CD14-positive monocyte (primary cell): Measurements from ENCODE around the gene PRF1. TPM values are rescaled to one million over a fixed set of nuclear protein-coding genes. Genes with fewer than 3 reads are reported as not detected.

Experiments
- DNase-seq, 3 donors: peaks; one replicate each; pipeline ENCODE4 v3.0.0-alpha.2; 2011 to 2022
- H2AFZ ChIP-seq: 2 replicates; pipeline ENCODE4 v1.6.0; 2012; ENCODE audit warnings: mild to moderate bottlenecking, low read depth, low read length, inconsistent platforms; ENCODE audit not compliant: insufficient read depth, poor library complexity, severe bottlenecking
- H3K27ac ChIP-seq, 2 donors: 1 replicate in 1 of 2; 2 replicates in 1 of 2; pipeline ENCODE4 v1.5.1; 2012 to 2013; ENCODE audit warnings: low read length in 2 of 2, control low read depth in 1 of 2, inconsistent platforms in 1 of 2, low read depth in 1 of 2, mild to moderate bottlenecking in 1 of 2
- H3K27me3 ChIP-seq, 2 donors: one replicate each; pipeline versions ENCODE4 v1.6.0 to v1.6.1; 2011 to 2013; ENCODE audit warnings: low read length in 2 of 2; ENCODE audit not compliant: control insufficient read depth in 2 of 2, insufficient read depth in 2 of 2
- H3K36me3 ChIP-seq, 2 donors: replicated peaks in 1 of 2; 1 replicate in 1 of 2; 2 replicates in 1 of 2; pipeline versions ENCODE4 v1.5.1 to v1.6.1; 2012 to 2013; ENCODE audit warnings: low read length in 2 of 2, control low read depth in 1 of 2, inconsistent platforms in 1 of 2, mild to moderate bottlenecking in 1 of 2; ENCODE audit not compliant: insufficient read depth in 2 of 2, control insufficient read depth in 1 of 2
- H3K4me1 ChIP-seq, 2 donors: 1 replicate in 1 of 2; 2 replicates in 1 of 2; pipeline versions ENCODE4 v1.5.1 to v1.6.1; 2012 to 2013; ENCODE audit warnings: low read length in 2 of 2, control low read depth in 1 of 2, inconsistent platforms in 1 of 2, mild to moderate bottlenecking in 1 of 2, moderate library complexity in 1 of 2; ENCODE audit not compliant: insufficient read depth in 2 of 2, control insufficient read depth in 1 of 2
- H3K4me2 ChIP-seq: replicated peaks from 2 replicates; pipeline ENCODE3; 2012; ENCODE audit warnings: low read length, moderate library complexity, mild to moderate bottlenecking; ENCODE audit not compliant: poor library complexity, severe bottlenecking; ENCODE audit errors: extremely low read depth
- H3K4me3 ChIP-seq, 3 experiments: fragments of 200-600 bp in 1 of 3; sonication (generic) in 1 of 3; replicated peaks in 1 of 3; 1 replicate in 2 of 3; 2 replicates in 1 of 3; pipeline ENCODE4 v1.5.1; 2011 to 2013; ENCODE audit warnings: low read length in 3 of 3, mild to moderate bottlenecking in 3 of 3, control low read depth in 2 of 3, low read depth in 2 of 3, inconsistent platforms in 1 of 3, moderate library complexity in 1 of 3
- H3K79me2 ChIP-seq: 2 replicates; pipeline ENCODE4 v1.6.0; 2012; ENCODE audit warnings: mild to moderate bottlenecking, control low read depth, inconsistent platforms, low read length, moderate library complexity; ENCODE audit not compliant: insufficient read depth
- H3K9ac ChIP-seq: 2 replicates; pipeline ENCODE4 v1.6.0; 2017; ENCODE audit warnings: low read length, mild to moderate bottlenecking; ENCODE audit not compliant: insufficient read depth, poor library complexity, severe bottlenecking
- H3K9me3 ChIP-seq, 2 donors: replicated peaks in 1 of 2; 1 replicate in 1 of 2; 2 replicates in 1 of 2; pipeline versions ENCODE4 v1.5.1 to v1.6.1; 2012 to 2013; ENCODE audit warnings: low read length in 2 of 2, control low read depth in 1 of 2; ENCODE audit not compliant: control insufficient read depth in 1 of 2, insufficient read depth in 1 of 2
- H4K20me1 ChIP-seq: 2 replicates; pipeline ENCODE4 v1.6.0; 2012; ENCODE audit warnings: mild to moderate bottlenecking, low read length, control low read depth, moderate library complexity; ENCODE audit not compliant: insufficient read depth
- H3K27ac Mint-ChIP-seq, 7 donors: one replicate each; pipeline ENCODE4 v1.8.0; 2020; ENCODE audit warnings: mild to moderate bottlenecking in 7 of 7, mixed read lengths in 7 of 7, moderate library complexity in 6 of 7, inconsistent platforms in 2 of 7
- H3K27me3 Mint-ChIP-seq, 3 donors: one replicate each; pipeline ENCODE4 v1.8.0; 2021 to 2022; ENCODE audit warnings: low read depth in 3 of 3, mild to moderate bottlenecking in 3 of 3, mixed read lengths in 3 of 3, moderate library complexity in 3 of 3, inconsistent platforms in 1 of 3
- H3K36me3 Mint-ChIP-seq, 2 donors: one replicate each; pipeline ENCODE4 v1.8.0; 2020; ENCODE audit warnings: mixed read lengths in 2 of 2, inconsistent platforms in 1 of 2, mild to moderate bottlenecking in 1 of 2
- H3K4me1 Mint-ChIP-seq: one replicate; pipeline ENCODE4 v1.8.0; 2020; ENCODE audit warnings: mild to moderate bottlenecking, mixed read lengths
- H3K4me3 Mint-ChIP-seq, 2 donors: one replicate each; pipeline ENCODE4 v1.8.0; 2020; ENCODE audit warnings: mild to moderate bottlenecking in 2 of 2, mixed read lengths in 2 of 2, moderate library complexity in 1 of 2
- H3K9me3 Mint-ChIP-seq, 7 donors: one replicate each; pipeline ENCODE4 v1.8.0; 2020 to 2022; ENCODE audit warnings: mixed read lengths in 7 of 7, mild to moderate bottlenecking in 6 of 7, moderate library complexity in 6 of 7, inconsistent platforms in 2 of 7
- CTCF ChIP-seq: fragments of 200-600 bp; IDR thresholded peaks from one replicate; pipeline ENCODE4 v1.8.0; 2022; ENCODE audit warnings: antibody characterized with exemption, mild to moderate bottlenecking
- WGBS: methylation state at CpG from one replicate; pipeline ENCODE4 v1.1.5; 2013; ENCODE audit warnings: missing lambda C conversion rate; ENCODE audit not compliant: insufficient coverage; 5-methylcytosine and 5-hydroxymethylcytosine counted together
- intact Hi-C, 2 donors: fragments of 100-400 bp; cut with micrococcal nuclease; formaldehyde crosslinking; loops; one replicate each; pipeline versions ENCODE4 v1.15.0 to v1.15.1; 2023
- polyA plus RNA-seq, 3 donors: library from polyadenylated mRNA; depleted of rRNA in 1 of 3; unstranded in 2 of 3; stranded (reverse) in 1 of 3; fragments of 300-500 nt in 2 of 3; fragments of >200 nt in 1 of 3; fragmentation: Illumina TruSeq in 2 of 3; gene quantifications; 1 replicate in 2 of 3; 2 replicates in 1 of 3; pipeline ENCODE4 v1.2.3, GENCODE V29; 2012 to 2021

Gene PRF1
- polyA plus RNA-seq, 3 donors: 0.09 to 2.7 (median 2.4) TPM

DNA sequence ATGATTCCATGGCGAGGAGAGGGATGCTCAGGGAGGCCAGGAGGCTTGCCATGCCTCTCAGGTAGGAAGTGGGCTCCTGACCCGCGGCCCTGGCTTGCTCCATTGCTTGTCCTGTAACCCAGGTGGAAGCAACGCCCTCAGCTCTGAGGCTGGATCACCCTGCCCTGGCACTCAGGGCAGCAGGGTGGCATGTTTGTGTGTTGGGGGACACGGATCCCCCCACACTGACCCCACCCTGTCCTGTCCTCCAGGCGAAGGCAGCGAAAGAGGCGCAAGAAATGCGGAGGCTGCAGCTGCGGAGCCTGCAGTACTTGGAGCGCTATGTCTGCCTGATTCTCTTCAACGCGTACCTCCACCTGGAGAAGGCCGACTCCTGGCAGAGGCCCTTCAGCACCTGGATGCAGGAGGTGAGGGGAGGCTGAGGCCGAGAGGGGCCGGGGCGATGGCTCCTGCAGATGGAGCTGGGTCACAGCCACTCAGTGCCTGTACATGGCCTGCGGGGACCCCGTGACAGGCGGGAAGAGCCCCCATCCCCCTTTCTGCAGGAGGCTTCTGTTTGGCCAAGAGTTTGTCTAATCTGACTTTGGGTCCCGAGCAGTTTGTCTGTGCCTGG is 38.3 kb downstream of the PRF1 start:
- H3K4me1 Mint-ChIP-seq: peaks cover 41% of the 10 kb centered on the region
- no peaks in the 10 kb centered on the region for H3K9me3 ChIP-seq
- DNase-seq: no peak
- no peak overlapping the region for H2AFZ ChIP-seq
- H4K20me1 ChIP-seq: no peaks in the 10 kb centered on the region
- H3K27ac Mint-ChIP-seq: no peak overlapping the region
- no peak overlapping the region for H3K4me3 Mint-ChIP-seq
- H3K4me3 ChIP-seq: no peak overlapping the region
- H3K27me3 ChIP-seq: no peaks in the 10 kb centered on the region
- H3K4me2 ChIP-seq: no peak overlapping the region
- TF ChIP-seq CTCF: no peak
- WGBS: 99% methylated on average over 11 of the region's 21 CpGs
- no peaks in the 10 kb centered on the region for H3K36me3 ChIP-seq
- no peak overlapping the region for H3K9ac ChIP-seq
- no peaks in the 10 kb centered on the region for H3K36me3 Mint-ChIP-seq
- peaks cover 33 to 46% of the 10 kb centered on the region in 2 donors for H3K4me1 ChIP-seq
- intact Hi-C loops: no loop called here
- H3K9me3 Mint-ChIP-seq: peaks cover 0 to 4% (median 0%) of the 10 kb centered on the region in 7 donors
- H3K79me2 ChIP-seq: no peaks in the 10 kb centered on the region
- H3K27me3 Mint-ChIP-seq: peaks cover 0 to 7% (median 4%) of the 10 kb centered on the region in 3 donors
- no peak overlapping the region for H3K27ac ChIP-seq

- H3K36me3 Mint-ChIP-seq: no peaks in the 10 kb centered on the region
- Histone ChIP-seq H3K36me3 (no peaks in the 10 kb centered on the region), H4K20me1 (no peaks in the 10 kb centered on the region), H3K4me2 (no peak overlapping the region), H3K27ac (no peak overlapping the region), H3K79me2 (no peaks in the 10 kb centered on the region), H3K27me3 (no peaks in the 10 kb centered on the region), H3K4me1 (peaks cover 38 to 50% of the 10 kb centered on the region in 2 donors), H3K4me3 (no peak overlapping the region), H3K9me3 (no peaks in the 10 kb centered on the region), H3K9ac (no peak overlapping the region), H2AFZ (no peak overlapping the region)
- H3K9me3 Mint-ChIP-seq: peaks cover 0 to 3% (median 0%) of the 10 kb centered on the region in 7 donors
- H3K4me1 Mint-ChIP-seq: peaks cover 49% of the 10 kb centered on the region
- intact Hi-C loops: no loop called here
- no peak overlapping the region for H3K4me3 Mint-ChIP-seq
- H3K27me3 Mint-ChIP-seq: peaks cover 1 to 9% (median 6%) of the 10 kb centered on the region in 3 donors
- 88% methylated on average over 6 of the region's 7 CpGs for WGBS
- peak overlapping the region in 2 of 7 donors; percentile 15 to 63 for H3K27ac Mint-ChIP-seq
- TF ChIP-seq CTCF: no peak
- DNase-seq: no peak
These were observed 39.3 kb downstream of the PRF1 start for GRCh38 chr10:70563230-70563629.
